GM10248 (cell line): ENCODE results near the gene CPVL.

Source experiments
- CTCF ChIA-PET: fragments of 300-600 bp; sonication (Branson Sonifier 250); formaldehyde crosslinking; extraction: SDS; loops from one replicate; lab custom pipeline; 2021; ENCODE audit warnings: antibody characterized with exemption; lab: Yijun Ruan, JAX
- POLR2A ChIA-PET: fragments of 350-650 bp; sonication (Branson Sonifier 250); formaldehyde crosslinking; extraction: SDS; loops from one replicate; lab custom pipeline; 2020; ENCODE audit warnings: antibody characterized with exemption; lab: Yijun Ruan, JAX
- DNase-seq: peaks from one replicate; pipeline ENCODE4 v3.0.0; 2012; ENCODE audit errors: extremely low spot score
- CTCF ChIP-seq: IDR thresholded peaks from 2 replicates; pipeline ENCODE4 v1.5.1; 2012; ENCODE audit warnings: mild to moderate bottlenecking, low read depth; ENCODE audit errors: extremely low read depth, missing control alignments, control extremely low read depth

Gene CPVL

GRCh38 chr7:29130096-29130495, 16.2 kb downstream of the CPVL start:
- CTCF ChIA-PET = interaction anchor here (1.8 to 3.8 kb wide), 3 partner anchors 12 to 208 kb away, joined by 5 to 13 read pairs (median 11); no protein-coding TSS in a partner anchor
- no peak for DNase-seq
- no peak for TF ChIP-seq CTCF
- POLR2A ChIA-PET = no interaction called here

- CTCF ChIA-PET = no interaction called here
- no peak for TF ChIP-seq CTCF
- no peak for DNase-seq
- POLR2A ChIA-PET = no interaction called here
Observed at GRCh38 chr7:29127527-29127926, 18.8 kb downstream of the CPVL start.

GRCh38 chr7:29126804-29127203, 19.5 kb downstream of the CPVL start:
- no peak for DNase-seq
- CTCF ChIA-PET = interaction anchor here (1.2 kb wide), 1 partner anchor 205 kb away, joined by 3 read pairs; no protein-coding TSS in a partner anchor
- TF ChIP-seq CTCF = no peak
- POLR2A ChIA-PET = no interaction called here

GRCh38 chr7:29123626-29124190, 22.6 kb downstream of the CPVL start:
- ChIA-PET CTCF (interaction anchor here (0.9 to 1.8 kb wide), 3 partner anchors 11 to 197 kb away, joined by 3 to 6 read pairs (median 5); no protein-coding TSS in a partner anchor), POLR2A (no interaction called here)
- no peak for DNase-seq
- TF ChIP-seq CTCF = no peak

- ChIA-PET CTCF (interaction anchor here (0.9 to 1.5 kb wide), 2 partner anchors 10 to 16 kb away, joined by 3 to 6 read pairs; no protein-coding TSS in a partner anchor), POLR2A (no interaction called here)
- no peak for DNase-seq
- TF ChIP-seq CTCF = no peak
Observed at GRCh38 chr7:29122759-29123158, 23.6 kb downstream of the CPVL start.

- DNase-seq = no peak
- TF ChIP-seq CTCF = no peak
- POLR2A ChIA-PET = no interaction called here
- CTCF ChIA-PET = interaction anchor here (0.7 to 1.5 kb wide), 2 partner anchors 9 to 30 kb away, joined by 3 read pairs; no protein-coding TSS in a partner anchor
Observed at GRCh38 chr7:29122081-29122480, 24.3 kb downstream of the CPVL start.

GRCh38 chr7:29120955-29121354, 25.4 kb downstream of the CPVL start:
- DNase-seq = no peak
- ChIA-PET POLR2A (no interaction called here), CTCF (interaction anchor here (1.1 to 6.1 kb wide), 3 partner anchors 12 to 199 kb away, joined by 3 to 41 read pairs (median 5); no protein-coding TSS in a partner anchor)
- no peak for TF ChIP-seq CTCF
